ENCODE results near the gene SKAP1.
"Not testable (repeated sequence)": the region's sequence is repeated elsewhere in the genome, so short reads cannot be mapped to it uniquely, and the experiment has no call there.

Gene SKAP1

DNA sequence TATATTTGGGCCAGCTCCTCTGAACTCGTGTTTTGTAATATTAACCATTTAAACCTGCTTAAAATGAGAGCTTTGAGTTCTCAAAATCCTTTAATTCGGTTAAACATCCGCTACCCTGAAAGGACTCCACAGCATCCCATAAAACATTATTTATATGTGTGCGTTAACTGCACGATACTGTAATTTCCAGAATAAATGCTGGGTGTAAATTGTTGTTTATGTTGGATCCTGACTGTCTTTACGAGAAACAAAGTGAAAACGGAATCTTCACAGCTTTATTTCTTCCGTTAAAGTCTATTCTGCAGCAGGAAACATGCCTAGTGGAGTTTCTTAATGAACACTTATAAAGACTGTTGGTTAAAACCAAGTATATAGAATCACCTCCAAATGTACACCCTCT is 179.1 kb downstream of the SKAP1 start:
- H2BK120ac ChIP-seq (ENCODE audit: low read depth, low read length), result no peak overlapping the region
- H3K27ac ChIP-seq (replicated peaks; ENCODE audit: low read length), result no peak overlapping the region
- no peak overlapping the region for H3K18ac ChIP-seq (ENCODE audit: low read length)
- no peak overlapping the region for H4K91ac ChIP-seq (ENCODE audit: low read depth, low read length, poor library complexity)
- H3K4me3 ChIP-seq (ENCODE audit: low read length in 2 of 2), result no peak overlapping the region
- H3K4me2 ChIP-seq (ENCODE audit: insufficient read depth, low read length, poor library complexity, severe bottlenecking), result no peak overlapping the region
- no peak overlapping the region for H4K8ac ChIP-seq (ENCODE audit: low read depth, low read length)
- no peak overlapping the region for H3K4ac ChIP-seq (ENCODE audit: low read length)
- no peak overlapping the region for H2BK12ac ChIP-seq (ENCODE audit: low read length)
- no peak overlapping the region for H2BK5ac ChIP-seq (ENCODE audit: low read length)
- H3K4me1 ChIP-seq (ENCODE audit: control insufficient read depth in 2 of 2, insufficient read depth in 1 of 2, low read depth in 1 of 2, low read length in 2 of 2), result no peaks in the 10 kb centered on the region
- no peaks in the 10 kb centered on the region for H3K79me1 ChIP-seq (ENCODE audit: low read depth, low read length)
- H3K36me3 ChIP-seq (replicated peaks in 1 of 2; ENCODE audit: control insufficient read depth in 2 of 2, insufficient read depth in 2 of 2, low read length in 2 of 2), result no peaks in the 10 kb centered on the region
- H2AFZ ChIP-seq (ENCODE audit: low read length), result no peak overlapping the region
- H3K9ac ChIP-seq (ENCODE audit: low read depth, low read length, poor library complexity), result no peak overlapping the region
- no peak for DNase-seq (ENCODE audit: low spot score)
- no peak overlapping the region for H2AK5ac ChIP-seq (ENCODE audit: low read depth, low read length)
- peaks cover 0 to 40% (median 2%) of the 10 kb centered on the region in 3 experiments for H3K27me3 ChIP-seq (ENCODE audit: control insufficient read depth in 3 of 3, insufficient read depth in 3 of 3, low read depth in 1 of 3, low read length in 3 of 3)
- no peak overlapping the region for H3K14ac ChIP-seq (ENCODE audit: low read length)
- WGBS, 2 donors (ENCODE audit: extremely low coverage in 2 of 2, insufficient read length in 2 of 2, insufficient replicate concordance in 1 of 2), result no CpG with 5 or more reads among the region's 8 CpGs
- no peak overlapping the region for H2BK15ac ChIP-seq (ENCODE audit: low read length)
- no peak overlapping the region for H3K23ac ChIP-seq (ENCODE audit: low read depth, low read length, poor library complexity)
- H3K9me3 ChIP-seq (replicated peaks in 1 of 2; ENCODE audit: control insufficient read depth in 2 of 2, insufficient read depth in 1 of 2, low read depth in 1 of 2, low read length in 2 of 2), result no peaks in the 10 kb centered on the region

DNA sequence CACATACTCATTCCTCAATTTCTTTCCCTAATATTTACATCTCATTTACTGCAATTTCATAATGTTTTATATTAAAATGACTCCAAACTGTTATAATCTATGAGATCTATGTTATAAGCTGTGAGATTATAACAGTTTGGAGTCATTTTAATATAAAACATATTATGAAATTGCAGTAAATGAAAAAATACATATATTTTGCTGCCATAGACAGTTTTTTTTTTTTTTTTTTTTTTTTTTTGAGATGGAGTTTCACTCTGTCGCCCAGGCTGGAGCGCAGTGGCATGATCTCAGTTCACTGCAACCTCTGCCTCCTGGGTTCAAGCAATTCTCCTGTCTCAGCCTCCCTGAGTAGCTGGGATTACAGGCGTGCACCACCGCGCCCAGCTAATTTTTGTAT is 180.0 kb downstream of the SKAP1 start:
- not testable (repeated sequence) for H3K4ac ChIP-seq (ENCODE audit: low read length); H2BK15ac ChIP-seq (ENCODE audit: low read length); H3K4me3 ChIP-seq (ENCODE audit: low read length in 2 of 2); H2BK120ac ChIP-seq (ENCODE audit: low read depth, low read length); H2BK12ac ChIP-seq (ENCODE audit: low read length); H3K27ac ChIP-seq (replicated peaks; ENCODE audit: low read length); H3K9me3 ChIP-seq (replicated peaks in 1 of 2; ENCODE audit: control insufficient read depth in 2 of 2, insufficient read depth in 1 of 2, low read depth in 1 of 2, low read length in 2 of 2); H3K14ac ChIP-seq (ENCODE audit: low read length); H3K4me1 ChIP-seq (ENCODE audit: control insufficient read depth in 2 of 2, insufficient read depth in 1 of 2, low read depth in 1 of 2, low read length in 2 of 2); H3K9ac ChIP-seq (ENCODE audit: low read depth, low read length, poor library complexity); H3K18ac ChIP-seq (ENCODE audit: low read length); H2AK5ac ChIP-seq (ENCODE audit: low read depth, low read length); H4K91ac ChIP-seq (ENCODE audit: low read depth, low read length, poor library complexity); H2BK5ac ChIP-seq (ENCODE audit: low read length); H3K36me3 ChIP-seq (replicated peaks in 1 of 2; ENCODE audit: control insufficient read depth in 2 of 2, insufficient read depth in 2 of 2, low read length in 2 of 2); DNase-seq (ENCODE audit: low spot score); H3K23ac ChIP-seq (ENCODE audit: low read depth, low read length, poor library complexity); H3K4me2 ChIP-seq (ENCODE audit: insufficient read depth, low read length, poor library complexity, severe bottlenecking); H2AFZ ChIP-seq (ENCODE audit: low read length); H3K79me1 ChIP-seq (ENCODE audit: low read depth, low read length); H4K8ac ChIP-seq (ENCODE audit: low read depth, low read length)
- WGBS, 2 donors (ENCODE audit: extremely low coverage in 2 of 2, insufficient read length in 2 of 2, insufficient replicate concordance in 1 of 2), result no CpG with 5 or more reads among the region's 5 CpGs
- peaks cover 0 to 36% (median 2%) of the 10 kb centered on the region in 3 experiments for H3K27me3 ChIP-seq (ENCODE audit: control insufficient read depth in 3 of 3, insufficient read depth in 3 of 3, low read depth in 1 of 3, low read length in 3 of 3)

DNA sequence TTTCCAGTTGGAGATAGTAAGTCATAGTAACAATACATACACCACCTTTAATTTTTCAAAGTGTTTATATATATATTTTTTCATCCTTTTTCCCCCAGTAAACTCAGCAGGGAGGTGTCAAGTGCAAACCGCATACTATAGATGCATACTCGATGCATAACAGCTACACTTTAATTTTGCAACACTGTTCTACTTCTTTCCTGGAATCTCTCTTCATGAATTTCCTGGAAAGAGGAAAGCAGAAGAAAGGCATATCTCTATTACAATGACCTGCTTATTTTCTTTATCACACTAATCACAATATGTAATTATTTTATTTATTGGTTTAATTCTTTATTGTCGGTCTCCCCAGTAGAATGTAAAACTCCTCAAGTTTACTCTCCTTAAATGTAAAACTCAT is 182.4 kb downstream of the SKAP1 start:
- peaks cover 0 to 34% (median 0%) of the 10 kb centered on the region in 3 experiments for H3K27me3 ChIP-seq (ENCODE audit: control insufficient read depth in 3 of 3, insufficient read depth in 3 of 3, low read depth in 1 of 3, low read length in 3 of 3)
- no peak overlapping the region for H4K91ac ChIP-seq (ENCODE audit: low read depth, low read length, poor library complexity)
- H2AFZ ChIP-seq (ENCODE audit: low read length), result no peak overlapping the region
- WGBS, 2 donors (ENCODE audit: extremely low coverage in 2 of 2, insufficient read length in 2 of 2, insufficient replicate concordance in 1 of 2), result no CpG with 5 or more reads among the region's 3 CpGs
- H3K4me2 ChIP-seq (ENCODE audit: insufficient read depth, low read length, poor library complexity, severe bottlenecking), result no peak overlapping the region
- H4K8ac ChIP-seq (ENCODE audit: low read depth, low read length), result no peak overlapping the region
- no peak overlapping the region for H3K14ac ChIP-seq (ENCODE audit: low read length)
- no peaks in the 10 kb centered on the region for H3K36me3 ChIP-seq (replicated peaks in 1 of 2; ENCODE audit: control insufficient read depth in 2 of 2, insufficient read depth in 2 of 2, low read length in 2 of 2)
- H3K79me1 ChIP-seq (ENCODE audit: low read depth, low read length), result no peaks in the 10 kb centered on the region
- no peaks in the 10 kb centered on the region for H3K4me1 ChIP-seq (ENCODE audit: control insufficient read depth in 2 of 2, insufficient read depth in 1 of 2, low read depth in 1 of 2, low read length in 2 of 2)
- H3K4me3 ChIP-seq (ENCODE audit: low read length in 2 of 2), result no peak overlapping the region
- no peak for DNase-seq (ENCODE audit: low spot score)
- H3K23ac ChIP-seq (ENCODE audit: low read depth, low read length, poor library complexity), result no peak overlapping the region
- no peak overlapping the region for H3K9ac ChIP-seq (ENCODE audit: low read depth, low read length, poor library complexity)
- no peak overlapping the region for H2BK120ac ChIP-seq (ENCODE audit: low read depth, low read length)
- no peak overlapping the region for H2BK5ac ChIP-seq (ENCODE audit: low read length)
- no peak overlapping the region for H3K18ac ChIP-seq (ENCODE audit: low read length)
- no peak overlapping the region for H2BK15ac ChIP-seq (ENCODE audit: low read length)
- no peak overlapping the region for H3K27ac ChIP-seq (replicated peaks; ENCODE audit: low read length)
- H2BK12ac ChIP-seq (ENCODE audit: low read length), result no peak overlapping the region
- no peaks in the 10 kb centered on the region for H3K9me3 ChIP-seq (replicated peaks in 1 of 2; ENCODE audit: control insufficient read depth in 2 of 2, insufficient read depth in 1 of 2, low read depth in 1 of 2, low read length in 2 of 2)
- H2AK5ac ChIP-seq (ENCODE audit: low read depth, low read length), result no peak overlapping the region
- no peak overlapping the region for H3K4ac ChIP-seq (ENCODE audit: low read length)

DNA sequence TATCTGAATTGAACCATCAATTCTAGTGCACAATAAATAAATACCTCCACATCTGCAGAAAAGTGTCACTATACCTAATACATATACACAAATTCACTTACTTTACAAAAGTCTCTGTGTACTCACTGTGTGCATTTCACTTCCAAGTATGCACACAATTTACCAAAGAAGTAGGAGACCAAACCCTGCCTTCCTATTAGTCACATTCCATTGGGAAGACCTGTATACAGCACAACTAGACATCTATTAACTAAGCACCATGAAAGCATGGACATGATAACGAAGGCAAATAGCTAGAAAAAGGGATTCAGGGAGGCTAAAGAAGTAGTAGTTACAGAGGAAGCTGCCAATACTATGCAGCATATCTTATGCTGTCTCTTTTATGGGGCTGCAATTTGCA is 183.0 kb downstream of the SKAP1 start:
- Histone ChIP-seq H2AK5ac (ENCODE audit: low read depth, low read length) (no peak overlapping the region), H3K14ac (ENCODE audit: low read length) (no peak overlapping the region), H3K27ac (replicated peaks; ENCODE audit: low read length) (no peak overlapping the region), H3K9me3 (replicated peaks in 1 of 2; ENCODE audit: control insufficient read depth in 2 of 2, insufficient read depth in 1 of 2, low read depth in 1 of 2, low read length in 2 of 2) (no peaks in the 10 kb centered on the region), H2BK12ac (ENCODE audit: low read length) (no peak overlapping the region), H3K4me2 (ENCODE audit: insufficient read depth, low read length, poor library complexity, severe bottlenecking) (no peak overlapping the region), H2BK5ac (ENCODE audit: low read length) (no peak overlapping the region), H2BK15ac (ENCODE audit: low read length) (no peak overlapping the region), H3K18ac (ENCODE audit: low read length) (no peak overlapping the region), H2AFZ (ENCODE audit: low read length) (no peak overlapping the region), H3K23ac (ENCODE audit: low read depth, low read length, poor library complexity) (no peak overlapping the region), H3K79me1 (ENCODE audit: low read depth, low read length) (no peaks in the 10 kb centered on the region), H3K27me3 (ENCODE audit: control insufficient read depth in 3 of 3, insufficient read depth in 3 of 3, low read depth in 1 of 3, low read length in 3 of 3) (peaks cover 0 to 38% (median 0%) of the 10 kb centered on the region in 3 experiments), H4K8ac (ENCODE audit: low read depth, low read length) (no peak overlapping the region), H2BK120ac (ENCODE audit: low read depth, low read length) (no peak overlapping the region), H3K4me3 (ENCODE audit: low read length in 2 of 2) (no peak overlapping the region), H3K9ac (ENCODE audit: low read depth, low read length, poor library complexity) (no peak overlapping the region), H3K4ac (ENCODE audit: low read length) (no peak overlapping the region), H3K4me1 (ENCODE audit: control insufficient read depth in 2 of 2, insufficient read depth in 1 of 2, low read depth in 1 of 2, low read length in 2 of 2) (no peaks in the 10 kb centered on the region), H3K36me3 (replicated peaks in 1 of 2; ENCODE audit: control insufficient read depth in 2 of 2, insufficient read depth in 2 of 2, low read length in 2 of 2) (no peaks in the 10 kb centered on the region), H4K91ac (ENCODE audit: low read depth, low read length, poor library complexity) (no peak overlapping the region)
- no peak for DNase-seq (ENCODE audit: low spot score)
- WGBS, 2 donors (ENCODE audit: extremely low coverage in 2 of 2, insufficient read length in 2 of 2, insufficient replicate concordance in 1 of 2), result no CpG with 5 or more reads among the region's 1 CpG
